GM19328 (cell line): ENCODE data around the gene CHST11.

Experiments used
- ATAC-seq: cut with Tn5 transposase; IDR thresholded peaks from one replicate; pipeline ENCODE4 v1.9.1; 2021; ENCODE audit warnings: mild to moderate bottlenecking, moderate library complexity; ENCODE audit not compliant: unreplicated experiment

Gene CHST11

DNA sequence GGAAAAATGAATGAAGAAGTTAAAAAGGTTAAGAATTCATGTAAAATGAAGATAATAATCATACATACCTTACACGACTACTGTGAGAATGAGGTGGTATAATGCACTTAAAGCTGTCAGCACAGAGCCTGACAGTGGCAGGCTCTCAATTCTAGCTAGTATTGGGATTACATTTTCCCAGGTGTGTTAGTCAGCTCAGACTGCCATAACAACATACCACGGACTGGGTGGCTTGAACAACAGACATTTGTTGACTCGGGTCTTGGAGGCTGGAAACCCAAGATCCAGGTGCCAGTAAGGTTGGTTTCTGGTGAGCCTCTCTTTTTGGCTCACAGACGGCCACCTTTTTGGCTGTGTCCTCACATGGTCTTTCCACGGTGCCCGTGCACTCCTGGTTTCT lies 167.8 kb downstream of the CHST11 start:
- no peak for ATAC-seq

- no peak for ATAC-seq
These were observed 169.5 kb downstream of the CHST11 start for GRCh38 chr12:104626069-104626837.

DNA sequence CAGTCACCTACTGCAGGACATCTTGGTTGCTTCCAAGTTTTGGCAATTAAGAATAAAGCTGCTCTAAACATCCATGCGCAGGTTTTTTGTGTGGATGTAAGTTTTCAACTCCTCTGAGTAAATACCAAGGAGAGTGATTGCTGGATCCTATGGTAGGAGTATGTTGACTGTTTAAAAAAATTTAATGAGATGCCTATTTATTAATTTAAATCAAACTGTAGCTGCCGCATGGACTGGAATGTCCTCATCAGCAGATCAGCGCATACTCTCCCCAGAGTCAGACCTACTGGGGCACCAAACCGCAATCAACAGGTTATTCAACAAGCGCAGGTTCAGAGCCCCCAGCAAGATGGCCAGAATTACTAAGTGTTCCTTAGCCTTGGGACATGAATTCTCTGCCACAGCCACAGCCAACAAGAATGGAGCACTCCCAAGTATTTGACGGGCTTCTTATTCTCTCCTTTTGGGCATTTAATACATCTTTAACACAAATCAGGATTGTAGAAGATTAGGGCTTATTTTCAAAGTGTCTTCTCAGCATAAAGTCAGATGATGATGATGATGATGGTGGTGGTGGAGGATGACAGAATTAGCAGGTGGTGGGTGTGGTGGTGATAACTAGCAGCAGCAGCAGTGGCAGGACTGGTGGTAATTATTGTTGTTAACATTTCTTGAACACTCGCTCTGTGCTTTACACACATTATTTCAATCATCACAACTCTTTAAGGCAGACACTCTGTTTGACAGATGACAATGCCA lies 170.7 kb downstream of the CHST11 start:
- no peak for ATAC-seq

DNA sequence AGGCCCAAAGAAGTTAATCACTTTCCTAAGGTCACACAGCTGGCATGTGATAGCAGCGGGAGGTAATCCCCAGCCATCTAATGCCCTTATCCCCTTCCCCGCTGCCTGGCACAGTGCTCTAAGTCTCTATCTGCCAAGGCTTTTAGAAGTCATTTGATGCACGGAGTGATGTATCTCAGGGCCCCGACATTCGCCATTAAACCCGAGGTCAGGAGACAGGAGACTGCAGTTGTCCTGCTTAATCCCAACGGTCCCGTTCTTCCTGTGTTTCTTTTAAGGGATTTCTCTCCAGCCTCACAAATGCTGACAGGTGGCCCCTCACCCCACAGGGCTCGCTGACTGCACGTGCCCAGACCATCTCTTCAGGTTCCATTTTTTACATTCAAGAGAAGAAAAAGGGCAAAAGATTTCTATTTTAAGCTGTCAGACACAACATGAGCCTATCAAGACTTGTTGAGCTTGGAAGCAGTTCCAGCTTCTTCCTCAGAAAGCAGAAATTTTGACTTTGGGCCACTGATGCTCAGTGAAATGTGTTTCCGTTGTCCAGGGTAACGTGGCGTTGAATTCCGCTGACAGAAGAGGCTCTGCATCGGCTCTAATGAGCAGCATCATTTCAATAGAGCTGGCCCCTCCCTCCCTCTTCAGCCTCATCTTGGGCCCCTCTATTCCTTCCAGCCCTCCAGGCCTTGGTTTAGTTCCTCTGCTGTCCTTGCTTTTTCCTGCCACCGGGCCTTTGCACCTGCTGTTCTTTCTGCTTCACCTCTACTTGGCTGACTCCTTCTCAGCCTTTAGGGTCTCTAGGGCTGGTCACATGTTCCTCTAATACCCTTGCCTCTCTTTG lies 171.5 kb downstream of the CHST11 start:
- ATAC-seq, result no peak

DNA sequence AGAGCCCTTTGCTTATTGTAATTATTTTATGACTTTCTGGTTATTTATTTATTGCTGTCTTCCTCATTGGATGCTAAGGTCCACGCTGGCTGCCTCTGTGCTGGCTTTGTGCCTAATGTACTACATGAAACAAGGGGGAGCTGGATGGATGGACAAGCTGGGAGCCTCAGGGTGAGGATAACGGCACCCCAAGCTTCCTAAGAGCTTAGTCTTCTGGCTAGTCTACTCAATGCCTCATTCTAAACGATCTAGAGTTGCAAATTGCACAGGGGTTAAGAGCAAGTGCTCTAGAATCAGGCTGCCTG lies 172.0 kb downstream of the CHST11 start:
- ATAC-seq, result no peak

- ATAC-seq, result no peak
These were observed 173.5 kb downstream of the CHST11 start for GRCh38 chr12:104630230-104630670.

DNA sequence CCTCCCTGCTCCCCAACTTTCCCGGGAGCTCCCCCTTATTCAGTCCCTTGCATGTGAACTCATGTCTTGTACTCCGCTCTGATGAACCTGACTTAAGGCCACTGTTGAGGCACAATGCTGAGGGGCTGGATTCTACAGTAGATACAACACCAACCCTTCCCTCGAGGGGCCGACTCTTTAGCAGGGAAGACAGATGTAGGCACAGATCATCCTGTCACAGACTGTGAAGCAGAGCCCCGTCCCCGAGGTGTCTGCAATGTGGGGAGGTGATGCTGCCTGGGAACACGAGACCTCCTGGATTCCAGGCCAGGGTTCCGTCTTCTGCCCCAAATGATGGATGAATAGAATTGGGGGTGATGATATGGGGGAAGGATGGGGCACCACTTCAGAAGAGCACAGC lies 175.1 kb downstream of the CHST11 start:
- no peak for ATAC-seq

DNA sequence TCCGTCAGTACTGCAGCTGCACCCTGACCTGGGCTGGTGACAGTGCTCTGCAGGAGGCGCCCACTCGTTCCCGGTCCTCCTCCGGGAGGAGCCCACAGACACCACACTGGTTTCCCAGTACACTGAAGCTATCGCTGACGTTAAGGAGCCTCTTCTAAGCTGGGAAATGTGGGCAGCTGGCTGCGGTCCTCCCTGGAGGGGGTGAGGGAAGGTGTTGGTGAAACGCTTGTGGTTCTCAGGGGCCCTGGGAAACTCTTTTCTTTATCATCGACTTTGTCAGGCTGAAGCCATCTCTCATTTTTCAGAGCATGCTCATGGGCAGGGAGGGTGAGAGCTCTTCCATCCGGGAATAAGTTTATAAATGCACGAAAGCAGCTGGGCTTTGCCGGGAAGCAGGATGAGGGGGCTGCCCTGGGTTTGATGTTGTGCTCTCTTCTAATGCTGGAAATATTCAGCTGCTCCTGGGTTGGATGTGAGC lies 176.0 kb downstream of the CHST11 start:
- no peak for ATAC-seq

- ATAC-seq, result no peak
These were observed 177.3 kb downstream of the CHST11 start for GRCh38 chr12:104634044-104634443.

DNA sequence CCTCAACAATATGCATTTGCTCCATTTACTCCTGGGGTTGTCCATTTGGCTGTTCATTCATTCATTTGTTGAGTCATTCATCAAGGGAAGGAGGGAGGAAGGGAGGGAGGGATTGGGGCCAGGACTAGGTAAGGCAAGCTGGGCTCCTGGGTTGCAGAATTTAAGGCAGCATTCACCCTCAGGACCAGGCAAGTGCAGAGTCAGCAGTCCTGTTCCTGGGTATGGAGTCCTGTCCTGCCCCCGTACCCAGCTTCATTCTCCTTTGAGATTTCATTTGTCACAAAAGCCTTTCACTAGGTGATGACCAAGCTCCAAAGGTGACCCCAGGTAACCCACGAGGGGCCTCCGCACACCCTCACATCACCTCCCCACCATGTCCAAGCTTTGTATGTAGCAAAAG lies 178.1 kb downstream of the CHST11 start:
- ATAC-seq, result no peak

DNA sequence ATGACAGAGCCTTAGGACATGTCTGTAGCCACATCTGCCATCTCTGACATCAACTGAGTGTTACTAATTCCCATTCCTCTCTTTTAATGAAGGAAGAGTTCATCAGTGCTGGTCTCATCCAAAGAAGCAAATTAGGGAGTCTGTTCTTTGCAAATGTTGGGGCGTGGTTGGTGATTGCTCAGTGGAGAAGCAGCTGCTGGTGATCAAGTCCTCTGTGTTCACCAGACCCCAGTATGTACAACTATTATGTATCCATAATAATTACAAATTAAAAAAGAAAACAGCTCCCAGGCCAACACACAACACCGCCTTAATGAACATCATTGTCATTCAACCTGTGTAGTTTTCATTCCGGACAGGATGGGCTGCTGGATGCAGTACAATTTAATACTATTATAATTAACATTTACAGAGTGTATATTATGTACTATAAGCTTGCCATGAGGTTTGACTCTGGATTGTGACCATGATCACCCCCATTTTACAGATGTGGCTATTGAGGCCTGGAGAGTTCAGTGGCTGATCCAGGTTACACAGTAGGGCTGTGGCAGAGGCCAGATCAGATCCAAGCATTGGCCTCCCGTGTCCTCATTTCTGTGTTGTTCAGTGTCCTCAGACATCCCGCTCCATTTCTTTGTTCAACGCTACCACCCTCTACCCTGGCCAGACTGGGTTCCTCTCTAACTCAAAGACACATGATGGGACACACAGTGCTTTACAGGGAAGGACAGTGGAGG lies 179.0 kb downstream of the CHST11 start:
- no peak for ATAC-seq

GRCh38 chr12:104636496-104636895 lies 179.7 kb downstream of the CHST11 start:
- ATAC-seq, result no peak

GRCh38 chr12:104637604-104638003 lies 180.9 kb downstream of the CHST11 start:
- no peak for ATAC-seq

GRCh38 chr12:104638218-104638850 lies 181.6 kb downstream of the CHST11 start:
- no peak for ATAC-seq

GRCh38 chr12:104638851-104639240 lies 182.1 kb downstream of the CHST11 start:
- ATAC-seq, result no peak

- no peak for ATAC-seq
These were observed 184.2 kb downstream of the CHST11 start for GRCh38 chr12:104640956-104641355.

DNA sequence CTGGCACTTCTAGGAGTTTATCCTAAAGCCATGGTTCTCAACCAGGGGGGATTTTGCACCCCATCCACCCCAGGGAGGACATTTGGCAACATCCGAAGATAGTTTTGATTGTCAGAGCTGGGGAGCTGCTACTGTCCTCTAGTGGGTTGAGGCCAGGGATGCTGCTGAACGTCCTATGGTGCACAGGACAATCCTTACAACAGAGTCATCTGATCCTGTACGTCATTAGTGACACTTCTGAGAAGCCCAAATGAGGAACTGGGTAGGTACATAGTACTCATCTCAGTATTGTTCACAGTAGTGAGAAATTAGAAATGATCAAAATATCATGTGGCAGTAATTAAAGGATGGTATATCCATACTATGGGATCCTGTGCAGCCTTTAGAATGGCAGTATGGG lies 185.1 kb downstream of the CHST11 start:
- ATAC-seq, result peak; percentile 97

- ATAC-seq, result no peak
These were observed 186.5 kb downstream of the CHST11 start for GRCh38 chr12:104643093-104643818.

DNA sequence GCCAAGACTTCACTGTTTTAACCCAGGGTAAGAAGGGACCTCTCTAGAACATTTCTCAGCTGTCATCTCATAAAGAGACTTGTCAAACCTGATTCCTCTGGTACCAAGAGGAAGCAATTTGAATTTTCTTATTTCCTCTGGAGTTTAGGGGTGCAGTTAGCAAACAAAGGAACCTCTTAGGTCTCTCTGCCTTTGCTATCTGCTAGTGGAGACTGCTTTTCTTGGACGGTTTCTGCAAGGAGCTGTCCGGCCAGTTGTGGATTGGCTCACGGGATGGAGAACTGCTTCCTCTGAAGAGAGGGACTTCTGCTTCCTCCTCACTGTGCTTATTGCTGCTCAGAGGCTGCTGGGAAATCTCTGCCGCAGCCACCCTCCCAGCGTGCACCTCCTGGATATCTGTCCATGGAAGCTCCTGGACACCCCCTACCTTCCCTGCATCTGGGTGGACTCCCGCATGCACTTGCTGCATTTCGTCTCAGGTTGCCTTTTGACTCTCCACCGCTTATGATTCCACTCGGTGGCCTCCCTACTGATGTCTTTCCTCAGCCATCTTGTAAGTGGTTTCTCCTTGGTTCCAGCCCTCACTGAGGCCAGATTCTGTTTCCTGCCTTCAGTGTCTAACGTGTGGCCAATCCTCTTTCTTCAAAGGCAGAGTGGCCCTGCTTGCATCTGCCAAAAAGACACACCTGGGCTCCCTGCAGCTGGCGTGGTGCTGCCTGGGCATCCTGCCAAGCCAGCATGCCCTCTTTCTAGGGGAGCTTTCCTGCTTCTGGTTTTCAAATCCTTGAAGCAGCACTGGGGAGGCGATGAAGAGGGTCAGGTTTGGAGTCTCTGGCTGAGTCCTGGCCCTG lies 187.3 kb downstream of the CHST11 start:
- no peak for ATAC-seq
